ENCODE results near the gene AMN.

DNA sequence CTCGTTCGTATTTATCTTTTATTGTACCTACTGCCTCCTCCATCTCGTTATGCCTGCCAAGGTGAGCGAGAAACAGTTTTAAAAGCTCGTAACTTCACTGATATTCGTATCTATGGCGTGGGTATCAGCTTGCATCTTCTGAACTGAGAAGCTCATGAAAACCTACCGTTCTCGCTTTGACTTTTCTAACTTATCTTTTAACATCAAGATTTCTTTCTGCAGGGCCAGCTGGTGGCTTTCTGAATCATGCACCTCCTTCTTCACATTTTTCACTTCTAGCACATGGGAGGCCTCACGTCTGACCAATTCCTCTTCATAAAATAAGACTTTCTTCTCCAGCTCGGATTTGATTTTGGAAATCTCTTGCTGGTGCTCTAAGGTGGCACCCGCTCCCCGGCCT is 45.8 kb downstream of the AMN start:
- TF ChIP-seq CTCF (conservative IDR thresholded peaks at IDR 0.05) = no peak
- no peak for TF ChIP-seq EZH2 (IDR thresholded peaks at IDR 0.05; ENCODE audit: low read depth)
